ENCODE measurements around the gene RPP40. TPM values are rescaled to one million over a fixed set of nuclear protein-coding genes. Genes with fewer than 3 reads are reported as not detected.

Gene RPP40
- total RNA-seq, 6 experiments from 2014 or later: 2.8 to 15.5 (median 5.5) TPM

- no peaks in the 10 kb centered on the region for H3K4me1 ChIP-seq
- intact Hi-C loops (cut with DNase I): no loop called here
- ATAC-seq: no peak
- TF ChIP-seq POLR2A (IDR thresholded peaks at IDR 0.05) (no peak), CTCF (IDR thresholded peaks at IDR 0.05) (no peak)
- no peaks in the 10 kb centered on the region for H3K9me3 ChIP-seq
- no peaks in the 10 kb centered on the region for H3K27me3 ChIP-seq
- no peak for DNase-seq
- H3K4me3 ChIP-seq: no peak overlapping the region
- no peak overlapping the region for H3K27ac ChIP-seq
- 95% methylated on average over 3 of the region's 12 CpGs for WGBS (ENCODE audit: insufficient coverage, low coverage, low lambda C conversion rate, missing lambda C conversion rate)
- peaks cover 0 to 9% (median 0%) of the 10 kb centered on the region in 4 donors for H3K36me3 ChIP-seq
These were observed 50.4 kb downstream of the RPP40 start for GRCh38 chr6:4953440-4953839.

DNA sequence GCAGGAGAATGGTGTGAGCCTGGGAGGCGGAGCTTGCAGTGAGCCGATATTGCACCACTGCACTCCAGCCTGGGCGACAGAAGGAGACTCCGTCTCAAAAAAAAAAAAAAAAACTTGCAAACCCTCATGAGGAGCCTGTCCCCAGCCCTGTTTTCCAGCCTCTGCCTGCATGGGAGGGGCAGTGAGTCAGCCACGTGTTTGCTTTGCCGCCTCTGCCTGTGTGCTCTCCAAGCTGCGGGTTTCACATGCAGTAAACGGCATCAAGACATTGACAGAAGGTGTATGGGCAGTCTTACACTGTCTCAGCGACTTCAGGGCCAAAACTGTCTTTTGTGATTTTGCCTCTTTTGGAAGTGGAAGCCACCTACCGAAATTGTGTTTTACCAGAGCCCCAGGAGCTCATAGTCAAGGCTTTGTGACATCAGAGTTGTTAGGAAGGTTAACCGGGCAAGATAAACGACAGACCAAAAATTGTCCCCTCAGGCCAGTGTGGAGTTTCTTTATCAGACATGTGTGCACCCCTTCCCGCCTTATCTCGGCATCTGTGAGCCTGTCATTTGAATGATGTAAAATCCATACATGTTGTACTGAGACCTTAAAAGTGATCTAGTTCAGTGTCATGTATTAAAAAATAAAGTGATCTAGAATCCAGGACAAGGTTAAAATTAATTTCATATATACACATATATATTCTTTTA is 52.9 kb downstream of the RPP40 start:
- Histone ChIP-seq H3K4me3 (no peak overlapping the region), H3K4me1 (no peaks in the 10 kb centered on the region), H3K27me3 (no peaks in the 10 kb centered on the region), H3K27ac (no peak overlapping the region), H3K9me3 (no peaks in the 10 kb centered on the region), H3K36me3 (peaks cover 0 to 9% (median 0%) of the 10 kb centered on the region in 4 donors)
- intact Hi-C loops (cut with DNase I): no loop called here
- DNase-seq (no peak), ATAC-seq (no peak)
- no peak for TF ChIP-seq CTCF (IDR thresholded peaks at IDR 0.05)
- no peak for TF ChIP-seq POLR2A (IDR thresholded peaks at IDR 0.05)
- WGBS (ENCODE audit: insufficient coverage, low coverage, low lambda C conversion rate, missing lambda C conversion rate): 89% methylated on average over 12 of the region's 14 CpGs

DNA sequence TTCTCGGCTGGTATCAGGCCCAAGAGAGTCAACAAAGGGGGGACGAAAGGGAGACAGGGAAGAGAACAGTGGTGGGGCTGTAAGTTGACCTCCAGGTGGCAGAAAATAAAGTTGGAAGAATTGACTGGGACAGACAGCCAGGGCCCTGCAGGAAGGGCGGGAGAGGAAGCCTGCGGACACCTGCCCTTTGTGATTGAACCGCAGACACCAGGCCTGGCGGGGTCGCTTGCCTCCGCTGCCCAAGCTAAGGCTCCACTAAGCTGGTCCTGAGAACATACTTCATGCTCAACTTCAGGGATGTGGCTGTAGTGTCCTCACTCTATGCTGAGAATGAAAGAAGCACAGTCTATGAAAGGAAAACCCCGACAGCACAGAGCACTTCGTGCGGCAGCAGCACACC is 53.8 kb downstream of the RPP40 start:
- DNase-seq (no peak), ATAC-seq (no peak)
- Histone ChIP-seq H3K4me1 (no peaks in the 10 kb centered on the region), H3K36me3 (peaks cover 0 to 9% (median 0%) of the 10 kb centered on the region in 4 donors), H3K27ac (no peak overlapping the region), H3K9me3 (no peaks in the 10 kb centered on the region), H3K27me3 (no peaks in the 10 kb centered on the region), H3K4me3 (no peak overlapping the region)
- WGBS (ENCODE audit: insufficient coverage, low coverage, low lambda C conversion rate, missing lambda C conversion rate): 100% methylated on average over 2 of the region's 11 CpGs
- intact Hi-C loops (cut with DNase I): no loop called here
- TF ChIP-seq CTCF (IDR thresholded peaks at IDR 0.05) (no peak), POLR2A (IDR thresholded peaks at IDR 0.05) (no peak)

GRCh38 chr6:4948781-4949450 is 54.9 kb downstream of the RPP40 start:
- intact Hi-C loops (cut with DNase I): no loop called here
- no peak overlapping the region for H3K27ac ChIP-seq
- no peak overlapping the region for H3K4me3 ChIP-seq
- H3K27me3 ChIP-seq: no peaks in the 10 kb centered on the region
- peaks cover 0 to 4% (median 0%) of the 10 kb centered on the region in 4 donors for H3K36me3 ChIP-seq
- TF ChIP-seq CTCF (IDR thresholded peaks at IDR 0.05) (no peak), POLR2A (IDR thresholded peaks at IDR 0.05) (no peak)
- ATAC-seq (no peak), DNase-seq (peak in 1 of 3 donors; percentile 23)
- H3K4me1 ChIP-seq: no peaks in the 10 kb centered on the region
- WGBS (ENCODE audit: insufficient coverage, low coverage, low lambda C conversion rate, missing lambda C conversion rate): 93% methylated on average over 8 of the region's 15 CpGs
- H3K9me3 ChIP-seq: no peaks in the 10 kb centered on the region
